Nephron progenitor cell (in vitro differentiated cells): ENCODE measurements around the gene STX7.

Source experiments
- DNase-seq: peaks from one replicate; pipeline ENCODE4 v3.0.0; 2021
- H3K27ac Mint-ChIP-seq: 2 replicates; pipeline ENCODE4 v1.8.0; 2021; ENCODE audit warnings: mild to moderate bottlenecking, moderate library complexity, mixed read lengths
- H3K27me3 Mint-ChIP-seq: 2 replicates; pipeline ENCODE4 v1.8.0; 2021; ENCODE audit warnings: mild to moderate bottlenecking, low read depth, mixed read lengths; ENCODE audit not compliant: poor library complexity
- H3K36me3 Mint-ChIP-seq: 2 replicates; pipeline ENCODE4 v1.8.0; 2021; ENCODE audit warnings: low read depth, mixed read lengths
- H3K4me1 Mint-ChIP-seq: 2 replicates; pipeline ENCODE4 v1.8.0; 2021; ENCODE audit warnings: mixed read lengths
- H3K4me3 Mint-ChIP-seq: 2 replicates; pipeline ENCODE4 v1.8.0; 2021; ENCODE audit warnings: mild to moderate bottlenecking, moderate library complexity, mixed read lengths
- H3K9me3 Mint-ChIP-seq: 2 replicates; pipeline ENCODE4 v1.8.0; 2021; ENCODE audit warnings: mild to moderate bottlenecking, moderate library complexity, mixed read lengths
- TF ChIP-seq, protein P1 (sequence below): fragments of 200-600 bp; sonication (generic); IDR thresholded peaks from 2 replicates; pipeline ENCODE4 v1.5.0; 2021; ENCODE audit warnings: antibody characterized with exemption

Gene STX7

DNA sequence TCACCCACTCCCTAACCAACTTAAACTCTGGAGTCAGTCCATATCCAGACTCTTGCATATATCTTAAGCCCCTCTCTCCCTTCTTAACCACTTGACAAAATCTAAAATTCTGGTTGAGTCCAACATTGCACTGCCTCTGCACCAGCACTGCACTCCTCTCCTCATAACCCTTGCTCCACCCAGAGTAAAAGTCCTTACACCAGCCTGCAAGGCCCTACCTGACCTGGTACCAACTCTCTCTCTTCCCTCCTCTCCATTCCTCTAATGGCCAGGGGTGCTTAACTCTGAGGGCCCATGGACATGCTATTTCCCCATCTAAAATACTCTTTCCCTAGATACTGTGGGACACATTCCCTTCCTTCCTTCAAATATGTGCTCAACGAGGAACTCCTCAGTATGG is 21.0 kb downstream of the STX7 start:
- peaks cover 4% of the 10 kb centered on the region for H3K27me3 Mint-ChIP-seq
- peaks cover 42% of the 10 kb centered on the region for H3K36me3 Mint-ChIP-seq
- TF ChIP-seq, protein P1, sequence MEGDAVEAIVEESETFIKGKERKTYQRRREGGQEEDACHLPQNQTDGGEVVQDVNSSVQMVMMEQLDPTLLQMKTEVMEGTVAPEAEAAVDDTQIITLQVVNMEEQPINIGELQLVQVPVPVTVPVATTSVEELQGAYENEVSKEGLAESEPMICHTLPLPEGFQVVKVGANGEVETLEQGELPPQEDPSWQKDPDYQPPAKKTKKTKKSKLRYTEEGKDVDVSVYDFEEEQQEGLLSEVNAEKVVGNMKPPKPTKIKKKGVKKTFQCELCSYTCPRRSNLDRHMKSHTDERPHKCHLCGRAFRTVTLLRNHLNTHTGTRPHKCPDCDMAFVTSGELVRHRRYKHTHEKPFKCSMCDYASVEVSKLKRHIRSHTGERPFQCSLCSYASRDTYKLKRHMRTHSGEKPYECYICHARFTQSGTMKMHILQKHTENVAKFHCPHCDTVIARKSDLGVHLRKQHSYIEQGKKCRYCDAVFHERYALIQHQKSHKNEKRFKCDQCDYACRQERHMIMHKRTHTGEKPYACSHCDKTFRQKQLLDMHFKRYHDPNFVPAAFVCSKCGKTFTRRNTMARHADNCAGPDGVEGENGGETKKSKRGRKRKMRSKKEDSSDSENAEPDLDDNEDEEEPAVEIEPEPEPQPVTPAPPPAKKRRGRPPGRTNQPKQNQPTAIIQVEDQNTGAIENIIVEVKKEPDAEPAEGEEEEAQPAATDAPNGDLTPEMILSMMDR, result no peak
- no peak overlapping the region for H3K27ac Mint-ChIP-seq
- no peak for DNase-seq
- peaks cover 7% of the 10 kb centered on the region for H3K9me3 Mint-ChIP-seq
- H3K4me3 Mint-ChIP-seq, result no peak overlapping the region
- H3K4me1 Mint-ChIP-seq, result no peaks in the 10 kb centered on the region

DNA sequence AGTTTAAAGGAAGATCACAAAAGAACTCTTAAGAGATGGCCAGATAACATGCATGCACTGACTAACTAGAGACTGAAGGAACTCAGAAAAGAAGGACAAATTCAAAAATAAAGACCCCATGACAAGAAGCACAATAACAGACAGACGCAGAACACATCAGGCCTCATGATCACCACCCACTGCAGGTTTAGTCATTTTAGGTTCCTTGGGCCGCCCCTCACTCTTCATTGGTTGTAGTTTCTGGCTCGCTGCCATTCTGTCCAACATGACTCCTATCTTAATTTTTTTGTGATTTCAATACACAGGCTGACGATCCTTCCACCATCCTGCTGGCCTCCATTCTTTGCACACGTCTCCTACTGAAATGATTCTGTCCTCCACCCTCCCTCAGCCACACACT is 21.6 kb downstream of the STX7 start:
- Mint-ChIP-seq H3K27ac (no peak overlapping the region), H3K9me3 (peaks cover 7% of the 10 kb centered on the region), H3K4me1 (no peaks in the 10 kb centered on the region), H3K4me3 (no peak overlapping the region), H3K36me3 (peaks cover 46% of the 10 kb centered on the region), H3K27me3 (peaks cover 4% of the 10 kb centered on the region)
- TF ChIP-seq, protein P1, result no peak
- no peak for DNase-seq

DNA sequence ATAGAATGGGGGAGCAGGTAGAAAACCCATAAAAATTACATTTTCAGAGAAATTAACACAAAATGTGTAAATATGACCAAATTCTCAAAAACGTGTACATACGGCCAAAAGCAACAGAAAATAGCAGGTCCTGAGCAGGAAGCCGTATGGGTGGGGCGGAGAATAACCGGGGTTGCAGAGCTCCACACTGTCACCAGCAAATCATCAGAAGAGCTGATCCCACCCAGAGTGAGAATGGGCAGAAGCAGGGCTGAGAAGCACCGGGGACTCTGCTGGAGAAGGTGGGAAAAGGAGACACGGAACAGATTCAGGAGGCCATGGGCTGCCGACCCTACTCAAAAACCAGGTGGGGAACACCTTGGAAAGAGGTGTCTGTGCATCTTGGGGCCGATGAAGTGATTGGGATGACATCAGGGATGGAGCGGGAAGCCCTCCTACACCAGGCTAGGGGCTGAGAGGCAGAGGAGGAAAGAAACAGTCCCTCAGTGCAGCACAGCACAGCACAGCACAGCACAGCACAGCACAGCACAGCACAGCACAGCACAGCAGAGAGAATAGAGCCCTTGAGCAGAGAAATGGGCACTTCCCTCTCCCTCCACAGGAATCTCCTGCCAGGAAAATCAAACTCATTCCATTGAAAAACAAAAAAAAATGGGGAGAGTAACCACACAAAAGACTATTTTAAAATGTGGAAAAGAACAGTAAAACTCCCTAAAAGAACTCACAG is 22.3 kb downstream of the STX7 start:
- H3K4me3 Mint-ChIP-seq, result no peak overlapping the region
- H3K4me1 Mint-ChIP-seq, result no peaks in the 10 kb centered on the region
- H3K27me3 Mint-ChIP-seq, result peaks cover 4% of the 10 kb centered on the region
- TF ChIP-seq, protein P1, result no peak
- no peak for DNase-seq
- H3K9me3 Mint-ChIP-seq, result peaks cover 7% of the 10 kb centered on the region
- no peak overlapping the region for H3K27ac Mint-ChIP-seq
- peaks cover 48% of the 10 kb centered on the region for H3K36me3 Mint-ChIP-seq

DNA sequence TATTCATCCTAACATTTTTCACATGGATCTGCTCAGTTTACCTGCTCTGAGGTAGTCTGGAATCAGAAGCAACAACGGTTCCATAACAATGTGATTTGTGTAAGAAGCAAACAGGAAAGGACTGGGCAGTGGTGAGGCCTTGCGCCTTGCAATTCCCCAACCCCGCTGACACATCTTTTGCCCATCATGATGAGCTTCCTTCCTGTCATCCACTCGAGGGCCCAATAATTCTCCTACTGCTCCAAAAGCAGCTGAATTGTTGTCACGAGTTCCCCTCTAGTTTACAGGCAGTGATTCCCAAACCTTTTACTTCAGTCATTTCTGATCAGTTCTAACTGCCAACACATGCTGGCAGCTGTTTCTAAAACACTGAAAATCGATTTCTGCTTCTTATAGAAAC is 22.9 kb downstream of the STX7 start:
- peaks cover 4% of the 10 kb centered on the region for H3K27me3 Mint-ChIP-seq
- H3K27ac Mint-ChIP-seq, result no peak overlapping the region
- peaks cover 47% of the 10 kb centered on the region for H3K36me3 Mint-ChIP-seq
- H3K4me1 Mint-ChIP-seq, result no peaks in the 10 kb centered on the region
- no peak for DNase-seq
- no peak overlapping the region for H3K4me3 Mint-ChIP-seq
- H3K9me3 Mint-ChIP-seq, result peaks cover 7% of the 10 kb centered on the region
- TF ChIP-seq, protein P1, result no peak

DNA sequence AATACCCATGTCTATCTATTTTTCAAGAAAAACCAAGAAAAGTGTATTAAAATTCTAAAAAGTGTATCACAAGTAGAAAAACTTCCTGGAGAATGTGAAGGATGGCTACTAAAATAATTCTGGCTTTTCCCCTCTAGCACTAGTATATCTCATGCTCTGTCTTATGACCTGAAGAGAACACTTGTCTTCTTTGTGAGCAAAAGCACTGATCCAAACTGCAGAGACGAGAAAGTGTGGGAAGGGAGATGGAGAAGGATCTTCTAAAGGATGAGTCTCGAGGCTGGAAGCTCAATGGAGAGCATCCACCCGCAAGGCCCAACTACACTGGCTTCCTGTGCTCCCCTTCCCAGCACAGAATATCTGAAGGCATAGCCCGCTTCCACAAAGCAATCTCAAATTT is 23.5 kb downstream of the STX7 start:
- TF ChIP-seq, protein P1, result no peak
- Mint-ChIP-seq H3K36me3 (peaks cover 41% of the 10 kb centered on the region), H3K4me1 (no peaks in the 10 kb centered on the region), H3K27ac (no peak overlapping the region), H3K4me3 (no peak overlapping the region), H3K27me3 (peaks cover 4% of the 10 kb centered on the region), H3K9me3 (peaks cover 7% of the 10 kb centered on the region)
- no peak for DNase-seq

DNA sequence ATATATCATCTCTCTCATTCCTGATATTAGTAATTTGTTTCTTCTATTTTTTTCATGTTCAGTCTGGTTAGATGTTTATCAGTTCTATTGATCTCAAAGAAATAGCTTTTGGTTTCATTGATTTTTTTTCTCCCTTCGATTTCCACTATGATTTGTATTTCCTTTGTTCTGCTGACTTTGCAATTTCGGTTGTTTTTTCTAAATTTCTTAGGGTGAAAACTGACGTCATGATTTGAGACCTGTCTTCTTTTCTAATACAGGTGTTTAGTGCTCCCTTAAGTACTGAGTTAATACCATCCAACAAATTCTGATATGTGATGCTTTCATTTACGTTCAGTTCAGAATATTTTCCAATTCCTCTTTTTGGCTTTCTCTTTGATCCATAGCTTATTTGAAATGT is 25.2 kb downstream of the STX7 start:
- DNase-seq, result no peak
- TF ChIP-seq, protein P1, result no peak
- H3K36me3 Mint-ChIP-seq, result peaks cover 28% of the 10 kb centered on the region
- no peaks in the 10 kb centered on the region for H3K9me3 Mint-ChIP-seq
- no peak overlapping the region for H3K4me3 Mint-ChIP-seq
- peaks cover 5% of the 10 kb centered on the region for H3K4me1 Mint-ChIP-seq
- no peak overlapping the region for H3K27ac Mint-ChIP-seq
- H3K27me3 Mint-ChIP-seq, result peaks cover 4% of the 10 kb centered on the region
